ENCODE data around the gene MLLT11. TPM values are rescaled to one million over a fixed set of nuclear protein-coding genes. Genes with fewer than 3 reads are reported as not detected.
A peak's percentile ranks its signal among the peaks of the same experiment; 100 is the strongest.

The MLLT11 gene, protein sequence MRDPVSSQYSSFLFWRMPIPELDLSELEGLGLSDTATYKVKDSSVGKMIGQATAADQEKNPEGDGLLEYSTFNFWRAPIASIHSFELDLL
- total RNA-seq: 16.3 to 18.9 TPM (median 16.9 TPM) in 3 replicates

DNA sequence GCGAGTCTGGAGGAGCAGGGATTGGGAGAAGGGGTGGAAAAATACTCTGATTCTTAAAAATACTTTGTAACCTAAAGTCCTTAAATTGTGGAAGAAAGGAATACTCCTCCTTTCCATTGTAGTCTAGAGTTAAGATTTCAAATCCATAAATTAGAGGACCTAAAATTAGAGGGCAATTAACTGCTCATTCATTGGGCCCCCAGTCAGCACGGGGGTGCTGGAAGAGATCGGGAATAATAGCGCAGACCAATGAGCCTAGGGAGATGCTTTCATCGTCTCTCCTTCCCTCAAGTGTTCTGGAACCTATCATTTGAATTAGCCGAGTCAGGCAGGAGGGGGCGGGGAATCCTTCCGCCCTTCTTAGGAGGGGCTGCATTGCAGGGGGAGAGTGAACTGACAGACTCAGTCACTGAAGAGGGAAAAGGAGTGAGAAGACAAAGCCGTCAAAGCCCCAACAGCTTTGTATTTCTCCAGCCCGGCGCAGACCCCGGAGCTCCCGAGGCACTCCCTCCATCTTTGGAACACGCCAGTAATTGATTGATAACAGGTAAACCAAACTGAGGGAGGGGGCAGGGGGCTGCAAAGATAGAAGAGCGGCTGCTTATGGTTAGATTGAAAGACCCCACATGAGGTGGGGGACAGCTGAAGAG is at the start of gene MLLT11:
Gene MLLT11 (plus strand): TSS at position 391 of the 650 bp plus-strand sequence. CDS start 6,828 bp downstream, outside the sequence.
- no peaks in the 10 kb centered on the region for H3K9me3 Mint-ChIP-seq
- peak within 1 kb of the TSS; percentile 96 for H3K4me3 Mint-ChIP-seq
- no peaks in the 10 kb centered on the region for H3K27me3 Mint-ChIP-seq (ENCODE audit: low read depth)
- peak; percentile 49 to 74 for DNase-seq (ENCODE audit: low spot score in 2 of 2, unreplicated experiment in 2 of 2)
- H3K27ac Mint-ChIP-seq: peak within 1 kb of the TSS; percentile 98
- H3K36me3 Mint-ChIP-seq: peaks cover 7% of the 10 kb centered on the region
- peaks cover 56% of the 10 kb centered on the region for H3K4me1 Mint-ChIP-seq
- TF ChIP-seq, protein P1, sequence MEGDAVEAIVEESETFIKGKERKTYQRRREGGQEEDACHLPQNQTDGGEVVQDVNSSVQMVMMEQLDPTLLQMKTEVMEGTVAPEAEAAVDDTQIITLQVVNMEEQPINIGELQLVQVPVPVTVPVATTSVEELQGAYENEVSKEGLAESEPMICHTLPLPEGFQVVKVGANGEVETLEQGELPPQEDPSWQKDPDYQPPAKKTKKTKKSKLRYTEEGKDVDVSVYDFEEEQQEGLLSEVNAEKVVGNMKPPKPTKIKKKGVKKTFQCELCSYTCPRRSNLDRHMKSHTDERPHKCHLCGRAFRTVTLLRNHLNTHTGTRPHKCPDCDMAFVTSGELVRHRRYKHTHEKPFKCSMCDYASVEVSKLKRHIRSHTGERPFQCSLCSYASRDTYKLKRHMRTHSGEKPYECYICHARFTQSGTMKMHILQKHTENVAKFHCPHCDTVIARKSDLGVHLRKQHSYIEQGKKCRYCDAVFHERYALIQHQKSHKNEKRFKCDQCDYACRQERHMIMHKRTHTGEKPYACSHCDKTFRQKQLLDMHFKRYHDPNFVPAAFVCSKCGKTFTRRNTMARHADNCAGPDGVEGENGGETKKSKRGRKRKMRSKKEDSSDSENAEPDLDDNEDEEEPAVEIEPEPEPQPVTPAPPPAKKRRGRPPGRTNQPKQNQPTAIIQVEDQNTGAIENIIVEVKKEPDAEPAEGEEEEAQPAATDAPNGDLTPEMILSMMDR (IDR thresholded peaks at IDR 0.05; ENCODE audit: unreplicated experiment): no peak

DNA sequence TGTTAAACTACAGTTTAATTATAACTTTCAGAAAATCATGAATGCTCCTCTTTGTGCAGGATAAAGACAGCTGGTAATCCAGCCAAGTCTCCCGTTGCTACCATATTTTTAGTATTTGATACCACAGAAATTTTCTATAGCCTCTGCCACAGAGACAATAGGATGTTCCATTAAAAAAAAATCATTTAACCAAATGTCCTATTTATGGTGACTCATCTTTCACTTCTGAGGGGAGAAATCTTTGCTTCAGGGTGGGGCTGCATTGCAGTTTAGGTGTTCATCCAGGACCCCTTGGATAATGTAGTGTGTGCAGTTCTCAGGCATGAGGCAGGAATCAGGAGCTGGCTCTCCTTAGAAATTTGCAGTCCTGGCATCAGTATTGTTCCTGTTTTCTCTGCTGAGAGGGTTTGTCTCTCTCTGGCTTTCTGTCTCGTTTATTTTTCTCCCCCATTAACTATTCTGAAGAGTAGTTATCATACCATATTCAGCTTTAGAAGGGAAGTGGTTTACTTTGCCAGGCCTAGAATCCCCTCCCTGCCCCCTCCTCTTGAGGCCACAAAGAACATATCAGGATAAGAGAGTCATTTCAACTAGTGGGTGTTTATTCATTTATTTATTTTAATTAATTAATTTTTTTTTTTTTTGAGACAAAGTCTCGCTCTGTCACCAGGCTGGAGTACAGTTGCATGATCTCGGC is 48.9 kb upstream of the MLLT11 start:
- Mint-ChIP-seq H3K27ac (peak overlapping the region; percentile 48), H3K9me3 (no peaks in the 10 kb centered on the region), H3K4me1 (peaks cover 45% of the 10 kb centered on the region), H3K27me3 (ENCODE audit: low read depth) (no peaks in the 10 kb centered on the region), H3K4me3 (no peak overlapping the region), H3K36me3 (peaks cover 2% of the 10 kb centered on the region)
- TF ChIP-seq, protein P1 (IDR thresholded peaks at IDR 0.05; ENCODE audit: unreplicated experiment): no peak
- no peak for DNase-seq (ENCODE audit: low spot score in 2 of 2, unreplicated experiment in 2 of 2)

DNA sequence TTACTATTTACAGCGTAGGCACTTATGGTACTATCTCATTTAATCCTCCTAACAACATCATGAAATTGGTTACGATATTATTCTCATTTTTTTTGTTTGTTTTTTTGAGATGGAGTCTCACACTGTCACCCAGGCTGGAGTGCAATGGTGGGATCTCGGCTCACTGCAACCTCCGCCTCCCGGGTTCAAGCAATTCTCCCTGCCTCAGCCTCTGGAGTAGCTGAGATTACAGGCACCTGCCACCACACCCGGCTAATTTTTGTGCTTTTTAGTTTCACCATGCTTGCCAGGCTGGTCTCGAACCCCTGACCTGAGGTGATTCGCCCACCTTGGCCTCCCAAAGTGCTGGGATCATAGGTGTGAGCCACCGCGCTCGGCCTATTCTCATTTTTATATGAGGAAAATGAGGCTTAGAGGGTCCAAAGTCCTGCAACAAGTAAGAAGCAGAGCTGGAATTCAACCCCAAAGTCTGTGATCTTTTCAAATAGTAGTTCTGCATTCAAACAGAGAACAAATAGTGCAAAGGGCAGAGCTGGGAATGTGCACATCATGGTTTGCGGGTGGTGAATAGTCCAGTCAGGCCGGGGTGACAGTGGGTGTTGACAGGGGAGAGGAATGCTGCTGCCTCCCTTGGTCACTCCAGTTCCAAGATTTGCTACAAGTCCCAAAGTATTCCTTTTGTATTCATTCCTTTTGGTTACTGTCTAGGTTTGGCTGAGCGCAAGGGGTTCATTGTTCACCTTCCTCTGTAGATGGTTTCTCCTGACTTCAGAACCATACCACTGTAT is 47.3 kb upstream of the MLLT11 start:
- TF ChIP-seq, protein P1 (IDR thresholded peaks at IDR 0.05; ENCODE audit: unreplicated experiment): no peak
- no peak overlapping the region for H3K4me3 Mint-ChIP-seq
- no peaks in the 10 kb centered on the region for H3K27me3 Mint-ChIP-seq (ENCODE audit: low read depth)
- peaks cover 31% of the 10 kb centered on the region for H3K4me1 Mint-ChIP-seq
- DNase-seq (ENCODE audit: low spot score in 2 of 2, unreplicated experiment in 2 of 2): no peak
- H3K36me3 Mint-ChIP-seq: peaks cover 2% of the 10 kb centered on the region
- peak overlapping the region; percentile 71 for H3K27ac Mint-ChIP-seq
- no peaks in the 10 kb centered on the region for H3K9me3 Mint-ChIP-seq

DNA sequence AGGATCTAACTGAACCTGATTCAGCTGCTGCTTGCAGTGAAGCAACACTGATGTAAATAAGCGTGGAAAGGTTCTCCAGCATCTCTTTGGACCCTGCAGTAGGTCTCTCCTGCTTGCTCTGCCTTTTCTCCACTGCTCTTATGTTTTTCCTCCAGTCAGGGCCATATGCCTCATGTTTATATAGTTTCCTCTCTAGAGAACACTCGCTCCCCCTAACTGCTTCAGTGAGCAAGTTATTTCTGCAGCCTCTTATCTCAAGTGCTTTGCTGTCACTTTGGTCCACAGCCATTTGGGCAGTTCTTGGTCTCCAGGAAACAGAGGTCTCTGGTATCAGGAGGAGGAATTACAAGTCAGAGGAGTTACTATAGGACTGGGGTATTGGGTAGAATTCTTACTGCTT is 46.7 kb upstream of the MLLT11 start:
- Mint-ChIP-seq H3K4me1 (peaks cover 26% of the 10 kb centered on the region), H3K4me3 (no peak overlapping the region), H3K27ac (peak overlapping the region; percentile 71), H3K27me3 (ENCODE audit: low read depth) (no peaks in the 10 kb centered on the region), H3K9me3 (no peaks in the 10 kb centered on the region), H3K36me3 (peaks cover 6% of the 10 kb centered on the region)
- no peak for DNase-seq (ENCODE audit: low spot score in 2 of 2, unreplicated experiment in 2 of 2)
- TF ChIP-seq, protein P1 (IDR thresholded peaks at IDR 0.05; ENCODE audit: unreplicated experiment): no peak

DNA sequence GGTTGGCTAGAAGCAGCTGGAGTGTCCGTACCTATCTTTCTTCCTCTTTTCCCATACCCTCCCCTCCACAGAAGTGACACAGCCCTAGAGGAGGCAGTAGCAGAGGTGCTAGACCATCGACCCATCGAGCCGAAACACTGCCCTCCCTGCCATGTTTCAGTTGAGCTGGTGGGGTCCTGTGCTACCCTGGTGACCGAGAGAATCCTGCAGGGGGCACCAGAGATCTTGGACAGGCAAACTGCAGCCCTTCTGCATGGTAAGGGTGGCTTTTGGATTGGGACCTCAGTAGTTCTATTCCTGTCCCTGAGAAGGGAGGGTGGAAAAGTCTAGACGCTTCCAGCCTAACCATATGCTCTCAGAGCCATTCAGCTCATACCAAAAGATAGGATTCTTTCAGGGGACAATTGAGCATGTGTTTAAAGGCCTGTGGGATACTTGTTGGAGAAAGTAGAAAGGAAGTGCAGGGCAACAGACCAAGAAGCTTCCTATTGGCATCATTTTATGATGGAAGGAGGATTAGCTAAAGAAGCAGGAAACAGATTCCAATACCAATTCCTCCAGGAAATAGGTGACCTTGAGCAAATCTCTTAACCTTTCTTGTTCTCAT is 35.6 kb upstream of the MLLT11 start:
- no peak overlapping the region for H3K27ac Mint-ChIP-seq
- DNase-seq (ENCODE audit: low spot score in 2 of 2, unreplicated experiment in 2 of 2): peak; percentile 48 to 76
- H3K9me3 Mint-ChIP-seq: no peaks in the 10 kb centered on the region
- no peak overlapping the region for H3K4me3 Mint-ChIP-seq
- H3K4me1 Mint-ChIP-seq: no peaks in the 10 kb centered on the region
- H3K27me3 Mint-ChIP-seq (ENCODE audit: low read depth): no peaks in the 10 kb centered on the region
- TF ChIP-seq, protein P1 (IDR thresholded peaks at IDR 0.05; ENCODE audit: unreplicated experiment): peak; percentile 51
- peaks cover 38% of the 10 kb centered on the region for H3K36me3 Mint-ChIP-seq

All from mesothelial cell of epicardium (in vitro differentiated cells).